Neural crest cell (in vitro differentiated cells): ENCODE measurements around the gene CCR7. TPM values are rescaled to one million over a fixed set of nuclear protein-coding genes. Genes with fewer than 3 reads are reported as not detected.

Experiments
- DNase-seq: peaks from one replicate; pipeline ENCODE4 v3.0.0; 2021; ENCODE audit warnings: low read depth, mixed read lengths, low spot score
- H3K27ac Mint-ChIP-seq: one replicate; pipeline ENCODE4 v1.8.0; 2021; ENCODE audit warnings: mild to moderate bottlenecking, mixed read lengths; ENCODE audit not compliant: unreplicated experiment
- H3K27me3 Mint-ChIP-seq: 2 replicates; pipeline ENCODE4 v1.8.0; 2021; ENCODE audit warnings: low read depth, mild to moderate bottlenecking, mixed read lengths
- H3K36me3 Mint-ChIP-seq: 2 replicates; pipeline ENCODE4 v1.8.0; 2021; ENCODE audit warnings: low read depth, mild to moderate bottlenecking, mixed read lengths
- H3K4me1 Mint-ChIP-seq: 2 replicates; pipeline ENCODE4 v1.8.0; 2021; ENCODE audit warnings: mixed read lengths
- H3K4me3 Mint-ChIP-seq: one replicate; pipeline ENCODE4 v1.8.0; 2021; ENCODE audit warnings: mild to moderate bottlenecking, mixed read lengths
- H3K9me3 Mint-ChIP-seq: 2 replicates; pipeline ENCODE4 v1.8.0; 2021; ENCODE audit warnings: mixed read lengths
- total RNA-seq: library from RNA; stranded (reverse); gene quantifications from 2 replicates; pipeline ENCODE4 v1.2.1, GENCODE V29; 2021
- TF ChIP-seq, protein P1 (sequence below): fragments of 200-600 bp; sonication (generic); conservative IDR thresholded peaks from 2 replicates; pipeline ENCODE4 v1.5.0; 2021; ENCODE audit warnings: antibody characterized with exemption, mild to moderate bottlenecking

Gene CCR7
- total RNA-seq, 1 donor from 2014 or later, result 0.33 TPM

DNA sequence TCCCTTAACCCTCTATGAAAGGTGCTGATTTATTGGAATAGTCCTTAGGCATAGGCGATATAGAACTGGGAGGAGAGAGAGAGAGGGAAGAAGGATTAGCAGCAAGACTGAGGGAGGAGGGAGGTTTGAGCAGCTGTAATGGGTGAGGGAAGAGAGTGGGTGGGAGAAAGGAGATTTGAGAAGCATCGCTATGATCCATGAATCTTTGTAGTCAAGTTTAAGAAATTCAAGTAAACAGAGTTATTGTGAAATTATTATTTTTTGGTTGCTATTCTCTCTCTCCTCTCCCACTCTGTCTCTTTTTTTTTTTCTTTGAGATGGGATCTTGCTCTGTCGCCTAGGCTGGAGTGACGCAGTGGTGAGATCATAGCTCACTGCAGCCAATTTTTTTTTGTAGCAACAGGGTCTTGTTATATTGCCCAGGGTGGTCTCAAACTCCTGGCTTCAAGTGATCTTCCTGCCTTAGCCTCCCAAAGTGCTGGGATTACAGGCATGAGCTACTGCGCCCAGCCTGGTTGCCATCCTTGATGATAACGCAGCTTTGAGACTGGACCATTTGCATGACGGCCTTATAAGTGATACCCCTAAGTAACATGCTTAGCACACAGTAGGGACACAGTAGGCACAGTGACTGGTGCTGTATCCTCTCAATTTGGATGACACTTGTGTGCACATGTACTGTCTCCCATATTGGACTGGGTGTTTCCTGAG is 42.9 kb downstream of the CCR7 start:
- H3K4me3 Mint-ChIP-seq, result no peak overlapping the region
- H3K36me3 Mint-ChIP-seq, result peaks cover 2% of the 10 kb centered on the region
- H3K27me3 Mint-ChIP-seq, result peaks cover 3% of the 10 kb centered on the region
- H3K27ac Mint-ChIP-seq, result no peak overlapping the region
- DNase-seq, result no peak
- TF ChIP-seq, protein P1, sequence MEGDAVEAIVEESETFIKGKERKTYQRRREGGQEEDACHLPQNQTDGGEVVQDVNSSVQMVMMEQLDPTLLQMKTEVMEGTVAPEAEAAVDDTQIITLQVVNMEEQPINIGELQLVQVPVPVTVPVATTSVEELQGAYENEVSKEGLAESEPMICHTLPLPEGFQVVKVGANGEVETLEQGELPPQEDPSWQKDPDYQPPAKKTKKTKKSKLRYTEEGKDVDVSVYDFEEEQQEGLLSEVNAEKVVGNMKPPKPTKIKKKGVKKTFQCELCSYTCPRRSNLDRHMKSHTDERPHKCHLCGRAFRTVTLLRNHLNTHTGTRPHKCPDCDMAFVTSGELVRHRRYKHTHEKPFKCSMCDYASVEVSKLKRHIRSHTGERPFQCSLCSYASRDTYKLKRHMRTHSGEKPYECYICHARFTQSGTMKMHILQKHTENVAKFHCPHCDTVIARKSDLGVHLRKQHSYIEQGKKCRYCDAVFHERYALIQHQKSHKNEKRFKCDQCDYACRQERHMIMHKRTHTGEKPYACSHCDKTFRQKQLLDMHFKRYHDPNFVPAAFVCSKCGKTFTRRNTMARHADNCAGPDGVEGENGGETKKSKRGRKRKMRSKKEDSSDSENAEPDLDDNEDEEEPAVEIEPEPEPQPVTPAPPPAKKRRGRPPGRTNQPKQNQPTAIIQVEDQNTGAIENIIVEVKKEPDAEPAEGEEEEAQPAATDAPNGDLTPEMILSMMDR, result no peak
- peaks cover 15% of the 10 kb centered on the region for H3K4me1 Mint-ChIP-seq
- peaks cover 8% of the 10 kb centered on the region for H3K9me3 Mint-ChIP-seq

DNA sequence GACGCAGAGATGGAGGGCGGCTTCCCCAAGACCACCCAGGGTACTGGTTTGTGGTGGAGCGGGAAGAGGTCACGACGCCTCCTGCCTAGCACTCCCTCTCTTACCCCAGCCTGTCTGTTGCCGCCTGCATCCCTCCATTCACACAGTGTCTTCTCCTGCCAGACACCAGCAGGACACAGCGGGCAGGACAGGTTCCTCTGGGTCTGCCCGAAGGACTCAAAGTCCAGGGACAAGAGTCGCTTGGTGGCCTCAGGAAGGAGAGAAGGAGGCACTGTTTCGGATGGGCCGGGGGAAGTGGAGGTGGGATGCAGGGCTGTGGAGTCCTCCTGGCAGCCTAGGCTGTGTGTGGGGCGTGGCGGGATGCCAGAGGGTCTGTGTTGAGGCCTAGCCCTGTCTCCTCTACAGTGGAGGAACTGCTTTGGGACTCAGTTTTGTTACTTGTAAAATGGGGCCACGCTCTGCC is 44.2 kb downstream of the CCR7 start:
- H3K4me3 Mint-ChIP-seq, result no peak overlapping the region
- peak overlapping the region; percentile 19 for H3K27ac Mint-ChIP-seq
- H3K9me3 Mint-ChIP-seq, result peaks cover 8% of the 10 kb centered on the region
- TF ChIP-seq, protein P1, result no peak
- peaks cover 2% of the 10 kb centered on the region for H3K36me3 Mint-ChIP-seq
- no peak for DNase-seq
- H3K27me3 Mint-ChIP-seq, result peaks cover 3% of the 10 kb centered on the region
- peaks cover 15% of the 10 kb centered on the region for H3K4me1 Mint-ChIP-seq

DNA sequence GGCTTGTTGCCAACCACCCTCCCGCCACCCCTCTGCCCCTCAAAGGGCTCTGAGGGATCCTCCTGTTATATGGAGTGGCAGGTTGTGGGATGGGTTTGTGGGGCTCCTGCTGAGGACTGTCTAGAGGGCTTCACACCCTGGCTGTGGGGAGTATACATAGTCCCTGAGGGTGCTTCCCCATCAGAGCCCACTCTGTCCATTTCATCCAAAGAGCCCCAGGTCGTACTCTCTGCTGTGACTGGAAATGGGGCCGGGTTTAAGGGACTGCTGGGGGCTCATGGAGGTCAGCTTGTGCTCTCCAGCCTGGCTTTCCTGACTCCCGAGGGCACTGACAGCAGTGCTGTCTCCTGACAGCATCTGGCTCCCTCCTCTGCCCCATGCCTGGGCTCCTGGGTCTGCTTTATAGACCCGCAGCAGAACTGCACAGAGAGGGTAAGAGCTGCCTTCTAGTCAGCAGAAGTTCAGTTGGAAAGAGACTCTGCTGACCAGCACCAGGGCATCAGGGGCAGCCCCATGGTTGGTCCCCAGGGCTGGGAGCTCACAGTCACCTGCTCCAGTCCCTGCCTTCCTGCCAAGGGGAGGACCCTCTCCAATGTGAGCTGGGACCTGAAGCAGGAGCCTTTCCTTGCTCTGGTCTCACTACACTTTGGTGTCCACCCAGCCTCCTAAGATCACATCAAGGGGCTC is 46.0 kb downstream of the CCR7 start:
- peaks cover 8% of the 10 kb centered on the region for H3K27me3 Mint-ChIP-seq
- TF ChIP-seq, protein P1, result no peak
- peaks cover 9% of the 10 kb centered on the region for H3K4me1 Mint-ChIP-seq
- no peaks in the 10 kb centered on the region for H3K36me3 Mint-ChIP-seq
- DNase-seq, result no peak
- no peak overlapping the region for H3K27ac Mint-ChIP-seq
- H3K9me3 Mint-ChIP-seq, result peaks cover 3% of the 10 kb centered on the region
- H3K4me3 Mint-ChIP-seq, result no peak overlapping the region

DNA sequence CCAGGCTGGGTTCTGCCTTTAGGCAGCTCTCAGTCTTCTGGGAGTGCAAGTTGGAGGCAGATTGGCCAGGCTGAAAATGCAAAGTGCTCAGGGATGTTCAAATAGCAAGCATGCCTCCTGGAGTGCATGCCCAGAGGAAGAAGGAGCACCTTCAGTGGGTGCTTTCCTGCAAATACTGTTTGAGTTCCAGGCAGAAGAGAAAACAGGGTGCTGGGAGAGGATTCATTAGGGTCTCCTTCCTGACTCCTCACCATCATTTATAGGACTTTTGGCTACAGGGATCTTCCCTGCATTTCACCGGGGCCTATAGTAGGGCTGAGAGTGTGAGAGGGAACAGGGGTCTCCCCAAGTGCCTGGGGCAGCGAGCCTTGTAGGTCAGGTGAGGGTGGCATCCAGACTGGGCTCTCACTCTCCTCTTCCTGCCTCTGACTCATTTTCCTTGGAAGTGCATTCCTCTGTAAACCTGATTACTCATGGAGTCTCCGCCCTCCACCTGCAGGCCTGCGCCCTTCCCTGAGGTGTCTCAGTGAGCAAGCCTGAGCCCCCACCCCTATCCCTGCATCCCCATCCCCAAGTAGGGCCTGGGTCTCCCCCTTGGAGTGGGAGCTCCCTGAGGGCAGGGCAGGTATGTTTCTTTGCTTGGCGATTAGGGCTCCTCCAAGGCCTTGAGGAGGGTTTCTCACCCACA is 46.7 kb downstream of the CCR7 start:
- Mint-ChIP-seq H3K27ac (peak overlapping the region; percentile 12), H3K27me3 (peaks cover 9% of the 10 kb centered on the region), H3K4me1 (peaks cover 4% of the 10 kb centered on the region), H3K9me3 (peaks cover 3% of the 10 kb centered on the region), H3K36me3 (no peaks in the 10 kb centered on the region), H3K4me3 (no peak overlapping the region)
- DNase-seq, result no peak
- TF ChIP-seq, protein P1, result no peak

DNA sequence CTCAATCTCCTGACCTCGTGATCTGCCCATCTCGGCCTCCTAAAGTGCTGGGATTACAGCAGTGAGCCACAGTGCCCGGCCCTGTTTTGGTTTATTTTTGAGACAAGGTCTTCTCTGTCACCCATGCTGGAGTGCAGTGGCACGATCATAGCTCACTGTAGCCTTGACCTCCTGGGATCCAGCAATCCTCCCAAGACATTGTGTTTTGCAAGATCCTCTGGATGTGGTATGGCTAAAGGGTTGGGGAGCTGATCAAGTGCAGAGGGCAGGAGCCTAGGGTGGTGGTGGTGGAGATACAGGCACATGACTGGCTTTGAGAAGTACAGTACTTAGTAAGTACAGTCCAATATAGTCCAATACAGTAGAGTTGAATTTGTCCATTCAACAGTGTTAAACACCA is 47.3 kb downstream of the CCR7 start:
- no peaks in the 10 kb centered on the region for H3K36me3 Mint-ChIP-seq
- no peaks in the 10 kb centered on the region for H3K4me1 Mint-ChIP-seq
- H3K4me3 Mint-ChIP-seq, result no peak overlapping the region
- no peak overlapping the region for H3K27ac Mint-ChIP-seq
- TF ChIP-seq, protein P1, result no peak
- no peak for DNase-seq
- H3K27me3 Mint-ChIP-seq, result peaks cover 6% of the 10 kb centered on the region
- no peaks in the 10 kb centered on the region for H3K9me3 Mint-ChIP-seq
